HG02610 (cell line): ENCODE measurements around the gene MYRIP.
"Not testable (repeated sequence)": the region's sequence is repeated elsewhere in the genome, so short reads cannot be mapped to it uniquely, and the experiment has no call there.

ENCODE experiments used
- ATAC-seq: cut with Tn5 transposase; IDR thresholded peaks from one replicate; pipeline ENCODE4 v1.9.1; 2021; ENCODE audit warnings: mild to moderate bottlenecking, moderate library complexity; ENCODE audit not compliant: unreplicated experiment

MYRIP gene

DNA sequence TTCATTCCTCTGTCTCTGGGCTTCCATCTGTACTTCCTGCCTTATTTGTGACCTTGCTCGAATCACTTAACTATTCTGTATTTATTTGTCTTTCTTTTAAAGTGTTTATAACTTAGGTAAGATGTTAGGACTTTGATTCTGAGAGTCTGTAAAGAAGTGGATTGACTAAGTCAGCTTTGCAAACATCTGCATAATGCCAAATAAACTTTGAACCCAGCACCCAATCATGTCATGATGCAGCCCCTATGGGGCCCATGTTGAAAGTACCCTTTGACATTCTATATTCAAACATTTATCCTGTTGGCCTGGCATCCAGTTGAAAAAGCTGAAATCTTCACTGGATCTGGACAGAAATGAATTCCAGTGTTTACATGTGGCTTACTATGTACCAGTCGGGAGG lies 3.8 kb upstream of the MYRIP start:
- ATAC-seq, result no peak

GRCh38 chr3:39806820-39807219 lies 2.6 kb upstream of the MYRIP start:
- ATAC-seq, result no peak

DNA sequence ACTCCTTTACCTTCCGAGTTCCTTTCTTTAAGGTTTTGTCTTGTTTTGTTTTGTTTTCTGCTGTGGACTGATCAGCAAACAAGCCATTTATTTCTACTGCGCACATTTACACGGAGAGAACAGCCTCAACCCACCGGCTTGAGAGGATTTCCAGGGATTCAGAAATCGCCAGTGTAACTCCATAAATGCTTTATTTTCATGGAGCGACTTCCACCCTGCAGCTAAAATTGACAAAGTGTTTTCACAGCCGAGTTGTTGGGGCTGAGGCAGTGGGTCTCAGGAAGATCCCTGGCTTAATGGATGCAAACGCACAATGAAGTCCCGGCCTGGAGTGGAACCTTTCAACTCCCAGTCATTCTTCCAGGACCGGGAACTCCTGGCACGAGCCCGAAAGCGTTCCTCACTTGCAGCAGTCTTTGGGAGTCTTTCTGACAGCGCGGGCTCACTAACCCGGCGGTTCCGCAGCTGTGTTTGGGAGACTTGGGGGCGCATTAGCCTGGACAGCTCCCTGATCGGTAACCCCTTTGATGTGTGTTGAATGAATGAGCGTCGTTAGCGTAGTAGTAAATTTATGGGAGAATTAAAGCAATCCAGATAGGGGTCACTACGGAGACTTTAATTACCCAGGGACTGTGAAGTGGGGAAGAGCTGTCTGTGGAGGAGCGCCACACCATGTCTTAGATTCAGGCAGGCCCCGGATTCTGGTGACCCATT lies 785 bp upstream of the MYRIP start:
- no peak for ATAC-seq

DNA sequence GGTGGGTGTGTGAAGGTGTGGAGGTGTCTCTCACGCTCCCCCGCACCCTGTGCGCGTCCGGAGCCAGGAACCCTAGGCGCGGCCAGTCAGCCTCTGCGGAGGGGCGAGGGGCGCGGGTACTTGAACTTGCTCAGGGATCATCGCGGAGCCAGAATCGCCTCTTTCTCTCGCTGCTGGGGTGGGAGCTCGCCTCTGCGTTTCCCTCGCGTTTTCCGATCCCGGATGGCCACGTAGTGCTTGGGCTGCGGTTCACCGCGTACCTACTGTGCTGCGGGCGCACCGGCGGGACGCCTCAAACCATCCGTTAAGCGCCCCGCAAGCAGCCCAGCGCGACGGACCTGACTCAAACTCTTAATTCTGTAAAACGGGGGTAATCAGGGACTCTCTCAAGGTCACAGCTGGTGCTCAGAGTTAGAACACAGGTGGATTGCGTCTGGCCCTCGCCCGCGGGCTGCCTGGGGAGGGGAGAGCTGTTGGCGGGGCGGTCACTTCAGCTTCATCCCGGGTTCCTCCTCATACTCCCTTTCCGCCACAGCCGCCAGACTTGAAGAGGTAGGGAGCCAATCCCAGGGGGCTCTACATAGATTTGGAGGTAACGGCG lies 686 bp downstream of the MYRIP start:
- no peak for ATAC-seq

DNA sequence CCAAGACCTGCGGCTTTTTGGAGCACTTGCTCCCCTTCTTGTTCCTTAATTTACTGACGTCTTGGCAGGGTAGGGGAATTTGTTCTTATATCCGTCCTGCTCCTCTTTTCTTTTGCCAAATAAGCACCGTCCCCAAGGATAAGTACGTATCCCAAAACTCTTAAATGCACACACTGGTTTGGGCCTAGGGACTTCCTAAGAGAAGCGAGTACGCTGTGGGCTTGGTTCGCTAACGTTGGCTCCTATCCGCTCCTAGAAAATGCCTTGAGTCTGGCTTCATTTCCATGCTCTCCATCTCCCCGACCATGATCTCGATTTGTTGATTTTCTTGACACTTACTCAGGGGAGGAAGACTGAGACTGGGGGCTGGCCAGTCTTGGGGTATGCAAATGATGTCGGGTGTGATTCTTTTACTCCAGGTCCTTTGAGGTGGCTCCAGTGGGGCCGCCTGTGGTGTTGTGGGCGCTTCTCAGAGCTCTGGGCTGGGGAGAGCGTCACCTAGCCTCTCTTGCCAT lies 1.3 kb downstream of the MYRIP start:
- no peak for ATAC-seq

GRCh38 chr3:39811561-39811960 lies 2.2 kb downstream of the MYRIP start:
- ATAC-seq, result no peak

- no peak for ATAC-seq
Measured at GRCh38 chr3:39812537-39812936, 3.1 kb downstream of the MYRIP start.

- ATAC-seq, result no peak
Measured at GRCh38 chr3:39814007-39814406, 4.6 kb downstream of the MYRIP start.

DNA sequence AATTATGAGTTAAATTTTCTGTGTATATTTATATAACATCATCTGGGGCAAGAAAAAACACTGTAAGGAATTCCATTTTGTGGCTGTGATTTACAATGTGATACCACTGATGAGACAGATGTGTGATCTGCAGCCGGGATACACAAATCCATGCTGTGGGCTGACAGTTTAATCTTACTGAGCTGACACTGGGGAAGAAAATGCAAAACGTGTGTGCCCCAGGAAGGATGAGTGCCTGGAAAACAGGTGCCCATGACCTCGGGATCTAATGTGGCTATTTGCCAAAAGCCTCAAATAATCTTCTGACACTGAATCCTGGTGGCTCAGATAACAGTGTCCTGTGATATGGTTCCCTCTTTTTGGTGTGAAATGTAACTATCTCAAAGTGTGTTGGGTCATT lies 10.5 kb downstream of the MYRIP start:
- ATAC-seq, result no peak

DNA sequence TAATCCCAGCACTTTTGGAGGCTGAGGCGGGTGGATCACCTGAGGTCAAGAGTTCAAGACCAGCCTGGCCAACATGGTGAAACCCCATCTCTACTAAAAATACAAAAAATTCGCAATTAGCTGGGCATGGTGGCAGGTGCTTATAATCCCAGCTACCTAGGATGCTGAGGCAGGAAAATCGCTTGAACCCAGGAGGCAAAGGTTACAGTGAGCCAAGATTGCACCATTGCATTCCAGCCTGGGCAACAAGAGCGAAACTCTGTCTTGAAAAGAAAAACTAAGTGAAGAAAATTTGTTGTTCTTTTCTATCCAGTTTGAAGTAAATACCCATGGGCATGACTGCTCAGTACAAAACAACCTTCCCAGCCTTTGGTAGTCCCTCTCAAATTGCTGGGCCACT lies 24.4 kb downstream of the MYRIP start:
- ATAC-seq, result not testable (repeated sequence)

GRCh38 chr3:39839484-39839883 lies 30.1 kb downstream of the MYRIP start:
- ATAC-seq, result no peak

GRCh38 chr3:39843440-39843839 lies 34.0 kb downstream of the MYRIP start:
- no peak for ATAC-seq

- no peak for ATAC-seq
Measured at GRCh38 chr3:39848365-39848764, 39.0 kb downstream of the MYRIP start.

DNA sequence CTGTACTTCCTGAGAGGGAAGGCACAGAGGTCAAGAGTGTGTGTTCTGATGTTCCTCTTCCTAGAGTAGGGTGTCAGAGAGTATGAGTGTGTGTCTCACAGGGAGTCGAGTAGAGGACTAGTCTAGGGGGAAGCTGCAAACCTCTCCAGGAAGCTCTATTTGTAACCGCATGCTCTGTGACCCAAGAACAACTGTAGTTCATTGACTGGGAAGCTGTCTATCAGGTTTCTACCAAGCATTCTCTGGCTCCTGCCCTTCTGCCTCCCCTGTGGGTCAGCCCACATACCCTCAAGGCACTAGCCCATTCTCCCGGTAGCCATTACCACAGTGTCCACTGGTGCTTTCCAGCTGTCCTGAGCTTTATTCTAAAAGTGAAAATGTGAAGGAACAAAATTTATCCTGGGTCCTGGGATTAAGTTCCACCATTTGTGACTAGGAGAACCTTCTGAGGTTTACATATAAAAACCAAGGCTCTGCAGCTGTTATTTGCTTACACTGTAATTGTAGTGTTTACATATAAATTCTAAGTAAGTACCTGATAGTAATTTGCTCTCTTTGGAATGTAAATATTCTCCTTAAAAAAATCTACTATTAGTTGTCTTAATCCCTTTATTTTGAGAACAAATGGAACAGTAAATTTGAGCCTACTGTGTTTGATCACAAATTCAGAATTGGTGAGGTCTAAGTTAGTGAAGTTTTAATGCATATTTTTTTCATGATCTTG lies 40.7 kb downstream of the MYRIP start:
- no peak for ATAC-seq

GRCh38 chr3:39850716-39851032 lies 41.3 kb downstream of the MYRIP start:
- no peak for ATAC-seq

GRCh38 chr3:39855517-39855916 lies 46.1 kb downstream of the MYRIP start:
- no peak for ATAC-seq

DNA sequence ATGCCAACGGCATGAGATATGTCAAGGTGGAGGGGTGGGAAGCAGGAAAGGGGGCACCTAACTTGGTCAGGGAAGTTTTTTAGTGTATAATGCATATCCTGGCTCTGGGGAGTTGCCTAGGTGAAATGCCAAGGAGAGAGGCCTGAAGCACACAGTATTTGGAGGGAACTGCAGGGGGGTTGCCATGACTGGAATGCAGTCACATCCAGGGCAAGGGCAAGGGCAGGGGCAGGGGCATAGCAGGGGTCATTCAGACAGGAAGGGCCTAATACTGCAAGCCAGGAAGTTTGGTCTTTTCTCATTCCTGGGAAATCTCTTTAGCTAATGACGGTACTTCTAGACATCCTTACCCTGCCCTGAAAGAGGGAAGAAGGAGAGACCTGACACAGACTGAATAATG lies 60.5 kb downstream of the MYRIP start:
- no peak for ATAC-seq

GRCh38 chr3:39870706-39871105 lies 61.3 kb downstream of the MYRIP start:
- no peak for ATAC-seq

- ATAC-seq, result no peak
Measured at GRCh38 chr3:39879581-39879980, 70.2 kb downstream of the MYRIP start.

GRCh38 chr3:39882111-39882510 lies 72.7 kb downstream of the MYRIP start:
- ATAC-seq, result no peak

DNA sequence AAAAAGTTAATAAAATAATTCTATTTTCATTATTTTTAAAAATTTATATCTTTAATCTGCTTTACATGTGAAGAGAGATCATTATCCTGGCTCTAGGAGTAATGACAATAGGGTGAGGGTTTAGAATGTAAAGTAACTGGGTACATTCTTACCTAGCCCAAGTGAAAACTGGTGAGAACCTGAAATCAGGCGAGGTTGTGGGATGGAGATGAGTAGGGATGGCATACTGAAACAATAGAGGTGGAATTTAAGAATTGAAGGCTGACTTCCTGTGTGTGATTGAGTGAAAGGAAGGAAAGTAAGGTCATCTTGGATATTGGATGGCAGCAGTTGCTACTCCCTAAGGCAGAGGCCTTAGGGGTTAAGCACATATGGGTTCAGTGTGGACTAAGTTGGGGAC lies 82.7 kb downstream of the MYRIP start:
- ATAC-seq, result no peak

- ATAC-seq, result no peak
Measured at GRCh38 chr3:39896184-39896583, 86.8 kb downstream of the MYRIP start.
